Chondrocyte (in vitro differentiated cells): ENCODE data around the gene SNX9. TPM values are rescaled to one million over a fixed set of nuclear protein-coding genes. Genes with fewer than 3 reads are reported as not detected.
A peak's percentile ranks its signal among the peaks of the same experiment; 100 is the strongest.

Experiments used
- DNase-seq: peaks from one replicate; pipeline ENCODE4 v3.0.0; 2021; ENCODE audit warnings: mixed read lengths, low spot score
- H3K27ac Mint-ChIP-seq: one replicate; pipeline ENCODE4 v1.8.0; 2021; ENCODE audit warnings: mild to moderate bottlenecking, moderate library complexity, mixed read lengths; ENCODE audit not compliant: unreplicated experiment
- H3K27me3 Mint-ChIP-seq: 2 replicates; pipeline ENCODE4 v1.8.0; 2021; ENCODE audit warnings: low read depth, mixed read lengths
- H3K36me3 Mint-ChIP-seq: 2 replicates; pipeline ENCODE4 v1.8.0; 2021; ENCODE audit warnings: low read depth, mixed read lengths
- H3K4me1 Mint-ChIP-seq: 2 replicates; pipeline ENCODE4 v1.8.0; 2021; ENCODE audit warnings: low read depth, mild to moderate bottlenecking, mixed read lengths
- H3K4me3 Mint-ChIP-seq: one replicate; pipeline ENCODE4 v1.8.0; 2021; ENCODE audit warnings: mild to moderate bottlenecking, moderate library complexity, mixed read lengths; ENCODE audit not compliant: unreplicated experiment
- H3K9me3 Mint-ChIP-seq: 2 replicates; pipeline ENCODE4 v1.8.0; 2021; ENCODE audit warnings: low read depth, mixed read lengths
- total RNA-seq: library from RNA; stranded (reverse); gene quantifications from 3 replicates; pipeline ENCODE4 v1.2.1, GENCODE V29; 2021
- TF ChIP-seq, protein P1 (sequence below): fragments of 200-600 bp; sonication (generic); IDR thresholded peaks from 2 replicates; pipeline ENCODE4 v1.5.0; 2021; ENCODE audit warnings: antibody characterized with exemption, mild to moderate bottlenecking, moderate library complexity

SNX9 gene
- total RNA-seq, 1 donor from 2014 or later, result 43.9 TPM

DNA sequence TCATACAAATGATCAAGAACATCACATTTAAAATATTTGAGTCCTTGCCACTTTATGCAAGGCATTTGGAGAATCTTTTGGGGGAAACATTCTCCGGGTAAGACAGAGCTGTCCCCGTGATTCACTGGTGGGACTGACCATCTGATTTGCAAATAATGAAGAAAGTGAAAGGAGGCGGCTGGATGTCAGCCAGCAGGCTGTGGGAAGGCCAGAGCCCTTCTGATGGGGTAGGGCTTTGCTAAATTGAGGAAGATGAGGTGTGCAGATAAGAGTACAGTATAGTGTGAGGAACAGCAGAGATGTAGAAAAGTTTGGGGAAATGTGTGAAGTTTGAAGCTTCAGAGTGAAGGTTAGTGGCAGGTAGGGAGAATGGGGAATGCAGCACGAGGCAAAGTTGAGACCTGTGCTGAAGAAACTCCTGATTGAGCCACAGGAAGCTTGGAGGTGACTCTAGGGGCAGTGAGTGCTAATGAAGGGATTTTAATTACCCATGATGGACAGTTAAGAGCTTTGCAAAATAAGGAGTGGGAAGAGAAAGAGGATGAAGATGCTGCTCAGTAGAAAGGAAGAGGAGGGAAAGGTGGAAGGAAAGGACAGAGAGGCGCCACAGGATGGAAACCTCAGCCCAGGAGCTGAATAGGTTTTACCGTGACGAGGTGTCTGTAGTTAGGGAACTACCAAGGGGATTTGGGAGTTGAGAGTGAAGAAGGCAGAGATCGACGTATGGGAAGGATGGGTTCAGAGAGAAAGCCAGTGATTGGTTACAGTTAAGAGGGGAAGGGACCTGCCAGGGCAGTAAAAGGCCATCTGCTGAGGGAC, 68.7 kb downstream of the SNX9 start:
- TF ChIP-seq, protein P1, sequence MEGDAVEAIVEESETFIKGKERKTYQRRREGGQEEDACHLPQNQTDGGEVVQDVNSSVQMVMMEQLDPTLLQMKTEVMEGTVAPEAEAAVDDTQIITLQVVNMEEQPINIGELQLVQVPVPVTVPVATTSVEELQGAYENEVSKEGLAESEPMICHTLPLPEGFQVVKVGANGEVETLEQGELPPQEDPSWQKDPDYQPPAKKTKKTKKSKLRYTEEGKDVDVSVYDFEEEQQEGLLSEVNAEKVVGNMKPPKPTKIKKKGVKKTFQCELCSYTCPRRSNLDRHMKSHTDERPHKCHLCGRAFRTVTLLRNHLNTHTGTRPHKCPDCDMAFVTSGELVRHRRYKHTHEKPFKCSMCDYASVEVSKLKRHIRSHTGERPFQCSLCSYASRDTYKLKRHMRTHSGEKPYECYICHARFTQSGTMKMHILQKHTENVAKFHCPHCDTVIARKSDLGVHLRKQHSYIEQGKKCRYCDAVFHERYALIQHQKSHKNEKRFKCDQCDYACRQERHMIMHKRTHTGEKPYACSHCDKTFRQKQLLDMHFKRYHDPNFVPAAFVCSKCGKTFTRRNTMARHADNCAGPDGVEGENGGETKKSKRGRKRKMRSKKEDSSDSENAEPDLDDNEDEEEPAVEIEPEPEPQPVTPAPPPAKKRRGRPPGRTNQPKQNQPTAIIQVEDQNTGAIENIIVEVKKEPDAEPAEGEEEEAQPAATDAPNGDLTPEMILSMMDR, result no peak
- Mint-ChIP-seq H3K4me3 (no peak overlapping the region), H3K27ac (peak overlapping the region; percentile 39), H3K27me3 (no peaks in the 10 kb centered on the region), H3K9me3 (no peaks in the 10 kb centered on the region), H3K4me1 (no peaks in the 10 kb centered on the region), H3K36me3 (peaks cover 15% of the 10 kb centered on the region)
- no peak for DNase-seq

DNA sequence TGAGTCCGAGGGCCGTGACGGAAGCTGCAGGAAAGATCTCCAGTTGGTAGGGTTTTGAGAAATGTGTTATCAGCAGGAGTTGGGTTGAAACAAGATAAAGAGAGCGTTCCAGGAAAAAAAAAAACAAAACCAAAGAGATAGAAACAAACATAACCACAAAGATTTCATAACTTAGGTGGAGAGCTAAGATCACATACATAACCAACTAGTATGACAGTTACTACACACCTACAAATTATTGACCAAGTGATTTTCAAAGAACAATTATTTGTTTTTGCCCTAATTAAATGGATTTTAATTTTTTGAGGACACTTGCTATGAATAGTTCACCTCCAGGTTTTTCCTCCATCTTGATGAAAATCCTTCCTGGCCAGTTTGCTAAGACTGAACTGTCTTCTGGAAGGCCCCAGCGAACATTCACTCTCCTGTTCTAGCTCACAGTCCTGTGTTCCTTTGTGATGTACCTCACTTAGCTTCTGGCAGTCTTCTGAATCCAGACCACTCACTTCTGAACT, 69.4 kb downstream of the SNX9 start:
- Mint-ChIP-seq H3K27ac (peak overlapping the region; percentile 39), H3K27me3 (no peaks in the 10 kb centered on the region), H3K4me1 (peaks cover 3% of the 10 kb centered on the region), H3K36me3 (peaks cover 19% of the 10 kb centered on the region), H3K9me3 (no peaks in the 10 kb centered on the region), H3K4me3 (no peak overlapping the region)
- no peak for DNase-seq
- TF ChIP-seq, protein P1, result no peak

DNA sequence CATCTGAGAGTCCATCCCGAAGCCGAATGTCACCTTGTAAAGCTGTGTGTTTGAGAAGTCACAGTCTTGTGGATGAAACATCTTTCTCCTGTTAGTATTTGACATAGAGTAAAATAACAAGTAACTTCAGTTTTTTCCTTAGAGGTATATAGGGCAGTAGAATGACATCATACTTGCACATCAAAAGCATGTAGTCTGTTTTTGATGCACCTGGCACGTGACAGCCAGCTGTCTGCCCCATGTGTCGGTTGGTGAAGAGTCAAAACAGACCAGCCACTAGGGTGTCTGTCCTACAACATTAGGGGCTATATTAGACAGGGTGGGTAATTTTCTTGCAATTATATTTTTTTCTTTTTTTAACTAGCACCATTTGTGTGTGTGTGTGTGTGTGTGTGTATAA, 70.2 kb downstream of the SNX9 start:
- peaks cover 12% of the 10 kb centered on the region for H3K36me3 Mint-ChIP-seq
- TF ChIP-seq, protein P1, result no peak
- H3K4me3 Mint-ChIP-seq, result no peak overlapping the region
- no peaks in the 10 kb centered on the region for H3K9me3 Mint-ChIP-seq
- H3K27me3 Mint-ChIP-seq, result no peaks in the 10 kb centered on the region
- no peak for DNase-seq
- no peak overlapping the region for H3K27ac Mint-ChIP-seq
- peaks cover 8% of the 10 kb centered on the region for H3K4me1 Mint-ChIP-seq

DNA sequence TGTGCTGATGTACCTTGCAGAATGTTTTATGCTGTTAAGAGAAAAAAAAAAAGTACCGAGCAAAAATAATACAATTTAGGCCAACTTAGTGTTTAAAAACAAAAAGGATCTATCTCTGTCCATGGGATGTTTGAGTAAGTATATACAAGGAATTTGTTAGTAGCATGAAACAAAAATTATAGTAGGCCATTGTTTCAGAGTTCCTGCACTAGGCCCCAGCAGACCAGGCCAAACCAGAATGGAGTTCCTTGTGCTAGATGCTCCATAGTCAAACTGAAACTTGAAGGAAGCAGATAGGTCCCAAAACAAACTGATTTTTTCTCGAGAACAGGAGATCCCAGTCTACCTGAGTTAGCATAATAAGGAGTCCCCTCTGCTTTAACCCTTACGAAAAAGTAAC, 72.5 kb downstream of the SNX9 start:
- no peak overlapping the region for H3K27ac Mint-ChIP-seq
- TF ChIP-seq, protein P1, result no peak
- H3K4me1 Mint-ChIP-seq, result peaks cover 13% of the 10 kb centered on the region

DNA sequence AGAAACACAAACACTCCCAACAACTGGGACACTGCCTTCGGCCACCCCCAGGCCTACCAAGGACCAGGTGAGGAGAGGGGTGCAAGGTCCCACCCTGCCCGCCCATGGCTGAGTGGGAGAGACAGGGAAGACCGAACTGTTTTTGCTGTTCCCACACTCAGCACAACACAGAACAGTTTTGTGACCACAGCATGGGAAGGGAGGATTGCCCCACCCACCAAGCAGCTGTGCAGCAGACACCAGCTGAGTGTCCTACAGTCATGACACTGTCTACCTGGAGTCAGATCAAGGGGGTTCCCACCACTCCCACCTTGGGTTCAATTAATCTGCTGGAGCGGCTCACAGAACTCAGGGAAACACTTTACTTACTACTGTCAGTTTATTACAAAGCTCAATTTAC, 73.9 kb downstream of the SNX9 start:
- H3K36me3 Mint-ChIP-seq, result peaks cover 7% of the 10 kb centered on the region
- no peak overlapping the region for H3K4me3 Mint-ChIP-seq
- TF ChIP-seq, protein P1, result no peak
- DNase-seq, result no peak
- H3K27me3 Mint-ChIP-seq, result no peaks in the 10 kb centered on the region
- H3K4me1 Mint-ChIP-seq, result peaks cover 16% of the 10 kb centered on the region
- no peaks in the 10 kb centered on the region for H3K9me3 Mint-ChIP-seq
- H3K27ac Mint-ChIP-seq, result no peak overlapping the region

More for the DNA sequence above, 72.5 kb downstream of the SNX9 start:
- peaks cover 7% of the 10 kb centered on the region for H3K36me3 Mint-ChIP-seq
- no peaks in the 10 kb centered on the region for H3K9me3 Mint-ChIP-seq
- no peaks in the 10 kb centered on the region for H3K27me3 Mint-ChIP-seq
- DNase-seq, result no peak
- no peak overlapping the region for H3K4me3 Mint-ChIP-seq
